WTC11 (cell line): ENCODE results near the gene COPS3. TPM values are rescaled to one million over a fixed set of nuclear protein-coding genes. Genes with fewer than 3 reads are reported as not detected.
A peak's percentile ranks its signal among the peaks of the same experiment; 100 is the strongest.

ENCODE experiments used
- ATAC-seq: fragments of 200-7000 bp; cut with Tn5 transposase; 2 replicates; pipeline ENCODE4 v1.10.0; 2021; ENCODE audit warnings: mild to moderate bottlenecking, moderate library complexity
- CTCF ChIA-PET: fragments of 300-600 bp; sonication (Branson Sonifier 250); formaldehyde crosslinking; loops from one replicate; lab custom pipeline; 2021; ENCODE audit warnings: antibody characterized with exemption; lab: Charles Lee
- POLR2A ChIA-PET: fragments of 350-600 bp; sonication (Branson Sonifier 250); formaldehyde crosslinking; loops from one replicate; lab custom pipeline; 2021; ENCODE audit warnings: antibody characterized with exemption; lab: Charles Lee
- DNase-seq: peaks from one replicate; pipeline ENCODE4 v3.0.0; 2021; ENCODE audit warnings: low spot score
- H3K27ac Mint-ChIP-seq: 2 replicates; pipeline ENCODE4 v1.8.0; 2021; ENCODE audit warnings: mixed read lengths
- H3K27me3 Mint-ChIP-seq: 2 replicates; pipeline ENCODE4 v1.8.0; 2021; ENCODE audit warnings: low read depth, mild to moderate bottlenecking, moderate library complexity, mixed read lengths
- H3K36me3 Mint-ChIP-seq: 2 replicates; pipeline ENCODE4 v1.8.0; 2021; ENCODE audit warnings: mixed read lengths
- H3K4me1 Mint-ChIP-seq: 2 replicates; pipeline ENCODE4 v1.8.0; 2022; ENCODE audit warnings: mixed read lengths
- H3K4me3 Mint-ChIP-seq: 2 replicates; pipeline ENCODE4 v1.8.0; 2021; ENCODE audit warnings: mild to moderate bottlenecking, moderate library complexity, mixed read lengths
- H3K9me3 Mint-ChIP-seq: 2 replicates; pipeline ENCODE4 v1.8.0; 2021; ENCODE audit warnings: mixed read lengths
- CREB1 ChIP-seq: sonication (generic); formaldehyde crosslinking; IDR thresholded peaks from 2 replicates; pipeline ENCODE4 v1.8.0; 2023; ENCODE audit warnings: mild to moderate bottlenecking, missing genetic modification reagents
- CTCF ChIP-seq: fragments of 200-600 bp; IDR thresholded peaks from 2 replicates; pipeline ENCODE4 v1.8.0; 2022; ENCODE audit warnings: antibody characterized with exemption
- E2F1 ChIP-seq: sonication (generic); formaldehyde crosslinking; IDR thresholded peaks from 2 replicates; pipeline ENCODE4 v1.8.0; 2022; ENCODE audit warnings: mild to moderate bottlenecking, missing genetic modification reagents
- ELF4 ChIP-seq: sonication (generic); formaldehyde crosslinking; IDR thresholded peaks from 2 replicates; pipeline ENCODE4 v1.8.1; 2022; ENCODE audit warnings: low read depth, mild to moderate bottlenecking, moderate library complexity, missing genetic modification reagents
- GRHL2 ChIP-seq: fragments of 250-450 bp; sonication (Bioruptor Pico); IDR thresholded peaks from 2 replicates; pipeline ENCODE4 v1.8.0; 2022; ENCODE audit warnings: mild to moderate bottlenecking, moderate library complexity; ENCODE audit not compliant: insufficient replicate concordance, severe bottlenecking
- JUN ChIP-seq: sonication (generic); formaldehyde crosslinking; IDR thresholded peaks from 2 replicates; pipeline ENCODE4 v1.8.0; 2023; ENCODE audit warnings: mild to moderate bottlenecking, missing genetic modification reagents
- MYBL2 ChIP-seq: sonication (generic); formaldehyde crosslinking; IDR thresholded peaks from 2 replicates; pipeline ENCODE4 v1.8.1; 2023; ENCODE audit warnings: mild to moderate bottlenecking, moderate library complexity, missing genetic modification reagents
- NFYB ChIP-seq: sonication (generic); formaldehyde crosslinking; conservative IDR thresholded peaks from 2 replicates; pipeline ENCODE4 v1.8.0; 2022; ENCODE audit warnings: low read depth, missing genetic modification reagents
- NR1H2 ChIP-seq: sonication (generic); formaldehyde crosslinking; IDR thresholded peaks from 2 replicates; pipeline ENCODE4 v1.9.0; 2021; ENCODE audit warnings: mild to moderate bottlenecking, moderate library complexity, missing genetic modification reagents
- PRRX2 ChIP-seq: fragments of 250-450 bp; sonication (Bioruptor Pico); IDR thresholded peaks from 2 replicates; pipeline ENCODE4 v1.8.0; 2021; ENCODE audit warnings: mild to moderate bottlenecking
- TEAD1 ChIP-seq: sonication (generic); formaldehyde crosslinking; IDR thresholded peaks from 2 replicates; pipeline ENCODE4 v1.8.0; 2022; ENCODE audit warnings: mild to moderate bottlenecking, missing genetic modification reagents
- USF2 ChIP-seq: sonication (generic); formaldehyde crosslinking; IDR thresholded peaks from 2 replicates; pipeline ENCODE4 v1.8.1; 2023; ENCODE audit warnings: mild to moderate bottlenecking, missing genetic modification reagents, moderate library complexity
- ZBTB43 ChIP-seq: sonication (generic); formaldehyde crosslinking; IDR thresholded peaks from 2 replicates; pipeline ENCODE4 v1.8.1; 2023; ENCODE audit warnings: mild to moderate bottlenecking, missing genetic modification reagents
- ZNF532 ChIP-seq: fragments of 250-450 bp; sonication (Bioruptor Pico); IDR thresholded peaks from 2 replicates; pipeline ENCODE4 v1.9.0; 2021; ENCODE audit warnings: mild to moderate bottlenecking, borderline replicate concordance
- total RNA-seq: library from RNA; stranded (reverse); gene quantifications from 3 replicates; pipeline ENCODE4 v1.2.3, GENCODE V29; 2021
- TF ChIP-seq, protein P1 (sequence below): fragments of 250-450 bp; sonication (Bioruptor Pico); IDR thresholded peaks from 2 replicates; pipeline ENCODE4 v1.9.0; 2021; ENCODE audit warnings: mild to moderate bottlenecking

COPS3 gene
- total RNA-seq, 1 experiment from 2014 or later = 78.3 TPM

GRCh38 chr17:17217995-17218394, 63.1 kb downstream of the COPS3 start:
- no peak overlapping the region for H3K27ac Mint-ChIP-seq
- no peak for TF ChIP-seq ZBTB43 (CRISPR knock-in tag)
- TF ChIP-seq JUN (CRISPR knock-in tag) = no peak
- TF ChIP-seq PRRX2 (CRISPR knock-in tag) = no peak
- TF ChIP-seq NR1H2 (CRISPR knock-in tag) = no peak
- no peak overlapping the region for H3K4me3 Mint-ChIP-seq
- H3K36me3 Mint-ChIP-seq = peaks cover 56% of the 10 kb centered on the region
- ATAC-seq (no peak), DNase-seq (no peak)
- CTCF ChIA-PET = no interaction called here
- H3K27me3 Mint-ChIP-seq = no peaks in the 10 kb centered on the region
- no peaks in the 10 kb centered on the region for H3K4me1 Mint-ChIP-seq
- POLR2A ChIA-PET = no interaction called here
- H3K9me3 Mint-ChIP-seq = no peaks in the 10 kb centered on the region

DNA sequence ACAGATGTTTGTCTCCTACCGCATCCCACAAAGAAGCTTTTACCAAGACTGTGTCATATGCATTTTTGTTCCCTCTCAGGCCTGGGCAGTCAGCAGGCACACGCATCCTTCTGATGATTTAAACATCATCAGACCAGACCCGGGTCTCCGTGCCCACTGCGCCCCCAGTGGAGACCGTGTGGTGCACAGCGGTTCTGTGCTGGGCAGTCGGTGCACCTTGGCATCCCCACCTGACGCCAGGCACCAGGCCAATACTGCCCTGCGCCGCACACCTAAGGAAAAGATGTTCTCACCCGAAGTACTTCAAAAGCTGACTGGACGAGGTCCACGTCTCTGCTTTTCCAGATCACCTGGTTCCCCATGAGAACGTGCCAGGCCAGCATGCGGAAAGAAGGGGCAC, 64.3 kb downstream of the COPS3 start:
- peaks cover 52% of the 10 kb centered on the region for H3K36me3 Mint-ChIP-seq
- no peak for ATAC-seq
- TF ChIP-seq CTCF = peak; percentile 25; the same call in 1 of the 2 replicates
- TF ChIP-seq MYBL2 = no peak
- DNase-seq = no peak
- POLR2A ChIA-PET = no interaction called here
- CTCF ChIA-PET = no interaction called here
- no peaks in the 10 kb centered on the region for H3K4me1 Mint-ChIP-seq
- H3K9me3 Mint-ChIP-seq = no peaks in the 10 kb centered on the region
- no peak overlapping the region for H3K27ac Mint-ChIP-seq
- no peak overlapping the region for H3K4me3 Mint-ChIP-seq
- H3K27me3 Mint-ChIP-seq = no peaks in the 10 kb centered on the region

- H3K36me3 Mint-ChIP-seq = peaks cover 47% of the 10 kb centered on the region
- H3K4me3 Mint-ChIP-seq = no peak overlapping the region
- no peak for ATAC-seq
- ChIA-PET CTCF (no interaction called here), POLR2A (no interaction called here)
- no peak for TF ChIP-seq CREB1 (CRISPR knock-in tag)
- no peak for TF ChIP-seq GRHL2
- no peak for TF ChIP-seq NFYB (CRISPR knock-in tag)
- no peak for TF ChIP-seq MYBL2
- no peak for TF ChIP-seq TEAD1
- H3K27me3 Mint-ChIP-seq = no peaks in the 10 kb centered on the region
- H3K9me3 Mint-ChIP-seq = no peaks in the 10 kb centered on the region
- no peak for DNase-seq
- no peaks in the 10 kb centered on the region for H3K4me1 Mint-ChIP-seq
- H3K27ac Mint-ChIP-seq = no peak overlapping the region
These were observed 64.8 kb downstream of the COPS3 start for GRCh38 chr17:17216236-17216635.

GRCh38 chr17:17215575-17215974, 65.5 kb downstream of the COPS3 start:
- CTCF ChIA-PET = no interaction called here
- H3K27ac Mint-ChIP-seq = no peak overlapping the region
- no peaks in the 10 kb centered on the region for H3K27me3 Mint-ChIP-seq
- POLR2A ChIA-PET = no interaction called here
- H3K36me3 Mint-ChIP-seq = peaks cover 41% of the 10 kb centered on the region
- DNase-seq = no peak
- no peaks in the 10 kb centered on the region for H3K9me3 Mint-ChIP-seq
- H3K4me3 Mint-ChIP-seq = no peak overlapping the region
- no peak for ATAC-seq
- no peaks in the 10 kb centered on the region for H3K4me1 Mint-ChIP-seq
- TF ChIP-seq, protein P1, sequence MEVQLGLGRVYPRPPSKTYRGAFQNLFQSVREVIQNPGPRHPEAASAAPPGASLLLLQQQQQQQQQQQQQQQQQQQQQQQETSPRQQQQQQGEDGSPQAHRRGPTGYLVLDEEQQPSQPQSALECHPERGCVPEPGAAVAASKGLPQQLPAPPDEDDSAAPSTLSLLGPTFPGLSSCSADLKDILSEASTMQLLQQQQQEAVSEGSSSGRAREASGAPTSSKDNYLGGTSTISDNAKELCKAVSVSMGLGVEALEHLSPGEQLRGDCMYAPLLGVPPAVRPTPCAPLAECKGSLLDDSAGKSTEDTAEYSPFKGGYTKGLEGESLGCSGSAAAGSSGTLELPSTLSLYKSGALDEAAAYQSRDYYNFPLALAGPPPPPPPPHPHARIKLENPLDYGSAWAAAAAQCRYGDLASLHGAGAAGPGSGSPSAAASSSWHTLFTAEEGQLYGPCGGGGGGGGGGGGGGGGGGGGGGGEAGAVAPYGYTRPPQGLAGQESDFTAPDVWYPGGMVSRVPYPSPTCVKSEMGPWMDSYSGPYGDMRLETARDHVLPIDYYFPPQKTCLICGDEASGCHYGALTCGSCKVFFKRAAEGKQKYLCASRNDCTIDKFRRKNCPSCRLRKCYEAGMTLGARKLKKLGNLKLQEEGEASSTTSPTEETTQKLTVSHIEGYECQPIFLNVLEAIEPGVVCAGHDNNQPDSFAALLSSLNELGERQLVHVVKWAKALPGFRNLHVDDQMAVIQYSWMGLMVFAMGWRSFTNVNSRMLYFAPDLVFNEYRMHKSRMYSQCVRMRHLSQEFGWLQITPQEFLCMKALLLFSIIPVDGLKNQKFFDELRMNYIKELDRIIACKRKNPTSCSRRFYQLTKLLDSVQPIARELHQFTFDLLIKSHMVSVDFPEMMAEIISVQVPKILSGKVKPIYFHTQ (CRISPR knock-in tag) = no peak
- TF ChIP-seq ELF4 (CRISPR knock-in tag) = no peak
- no peak for TF ChIP-seq E2F1 (CRISPR knock-in tag)
- no peak for TF ChIP-seq ZNF532
- no peak for TF ChIP-seq CTCF
- no peak for TF ChIP-seq USF2
